ENCODE results near the gene RMI1. TPM values are rescaled to one million over a fixed set of nuclear protein-coding genes. Genes with fewer than 3 reads are reported as not detected.
A peak's percentile ranks its signal among the peaks of the same experiment; 100 is the strongest.

The RMI1 gene
- polyA plus RNA-seq, 1 donor (not counting 4 experiments of a cell fraction or from before 2014, with no cell fraction given) = 3.6 TPM

DNA sequence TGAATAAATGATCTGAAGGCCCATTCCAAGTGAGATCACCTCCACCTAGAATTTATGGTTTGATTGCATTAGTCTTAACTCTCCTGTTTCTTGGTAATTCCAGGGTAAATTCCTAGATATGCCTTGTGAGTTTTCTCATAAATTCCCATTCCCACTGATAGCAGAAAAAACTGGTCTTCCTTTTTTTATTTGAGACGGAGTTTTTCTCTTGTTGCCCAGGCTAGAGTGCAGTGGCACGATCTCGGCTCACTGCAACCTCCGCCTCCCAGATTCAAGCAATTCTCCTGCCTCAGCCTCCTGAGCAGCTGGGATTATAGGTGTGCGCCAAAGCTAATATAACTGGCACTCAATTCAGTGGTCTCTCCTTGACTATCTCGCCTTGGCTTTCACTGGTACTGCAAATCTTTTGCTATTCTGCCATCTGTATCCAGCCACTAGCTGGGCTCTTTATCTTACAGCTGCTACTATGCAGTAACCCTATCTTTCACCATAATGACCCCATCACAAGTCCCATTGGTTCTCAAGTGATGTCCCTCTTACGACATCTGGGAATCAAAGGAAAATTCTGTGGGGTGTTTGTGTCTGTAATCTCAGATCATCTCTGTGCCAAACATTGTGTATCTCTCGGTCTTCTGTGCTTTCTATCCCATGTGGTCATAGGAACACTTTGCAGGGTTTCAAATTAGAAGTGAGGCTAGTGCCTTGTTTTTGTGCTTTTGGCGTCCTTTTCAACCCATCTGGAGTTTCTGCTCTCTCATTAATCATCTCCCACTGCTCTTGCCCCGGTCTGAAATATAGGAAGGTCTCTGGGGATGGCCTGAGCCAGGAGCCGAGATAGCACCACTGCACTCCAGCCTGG, 15.0 kb upstream of the RMI1 start:
- Histone ChIP-seq H3K79me2 (ENCODE audit: control insufficient read depth, insufficient read depth, low read length) (no peaks in the 10 kb centered on the region), H4K20me1 (ENCODE audit: control insufficient read depth, extremely low read depth, insufficient read depth, low read length) (peaks cover 2% of the 10 kb centered on the region), H3K27ac (ENCODE audit: control insufficient read depth, insufficient read depth, low read length) (peak overlapping the region; percentile 3), H3K27me3 (ENCODE audit: control insufficient read depth, extremely low read depth, insufficient read depth, low read length) (no peaks in the 10 kb centered on the region), H3K4me3 (ENCODE audit: control insufficient read depth in 2 of 3, extremely low read depth in 1 of 3, insufficient read depth in 2 of 3, low read depth in 1 of 3, low read length in 3 of 3) (no peak overlapping the region), H3K36me3 (ENCODE audit: control insufficient read depth in 2 of 2, extremely low read depth in 1 of 2, insufficient read depth in 2 of 2, low read length in 2 of 2) (peaks cover 6 to 9% of the 10 kb centered on the region in 2 experiments), H3K4me1 (ENCODE audit: control insufficient read depth, extremely low read depth, insufficient read depth, low read length) (peaks cover 10% of the 10 kb centered on the region), H3K9me1 (ENCODE audit: control insufficient read depth, extremely low read depth, insufficient read depth, low read length) (no peaks in the 10 kb centered on the region), H3K9me3 (ENCODE audit: control insufficient read depth, low read depth, low read length) (no peaks in the 10 kb centered on the region), H3K9ac (ENCODE audit: control insufficient read depth, extremely low read depth, insufficient read depth, low read length) (no peak overlapping the region), H3K4me2 (ENCODE audit: control insufficient read depth, extremely low read depth, insufficient read depth, low read depth, low read length) (no peak overlapping the region), H2AFZ (ENCODE audit: control insufficient read depth, low read length) (no peak overlapping the region)
- DNase-seq (ENCODE audit: low read depth, low spot score) = no peak
- TF ChIP-seq, protein P1, sequence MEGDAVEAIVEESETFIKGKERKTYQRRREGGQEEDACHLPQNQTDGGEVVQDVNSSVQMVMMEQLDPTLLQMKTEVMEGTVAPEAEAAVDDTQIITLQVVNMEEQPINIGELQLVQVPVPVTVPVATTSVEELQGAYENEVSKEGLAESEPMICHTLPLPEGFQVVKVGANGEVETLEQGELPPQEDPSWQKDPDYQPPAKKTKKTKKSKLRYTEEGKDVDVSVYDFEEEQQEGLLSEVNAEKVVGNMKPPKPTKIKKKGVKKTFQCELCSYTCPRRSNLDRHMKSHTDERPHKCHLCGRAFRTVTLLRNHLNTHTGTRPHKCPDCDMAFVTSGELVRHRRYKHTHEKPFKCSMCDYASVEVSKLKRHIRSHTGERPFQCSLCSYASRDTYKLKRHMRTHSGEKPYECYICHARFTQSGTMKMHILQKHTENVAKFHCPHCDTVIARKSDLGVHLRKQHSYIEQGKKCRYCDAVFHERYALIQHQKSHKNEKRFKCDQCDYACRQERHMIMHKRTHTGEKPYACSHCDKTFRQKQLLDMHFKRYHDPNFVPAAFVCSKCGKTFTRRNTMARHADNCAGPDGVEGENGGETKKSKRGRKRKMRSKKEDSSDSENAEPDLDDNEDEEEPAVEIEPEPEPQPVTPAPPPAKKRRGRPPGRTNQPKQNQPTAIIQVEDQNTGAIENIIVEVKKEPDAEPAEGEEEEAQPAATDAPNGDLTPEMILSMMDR (optimal IDR thresholded peaks at IDR 0.05 in 1 of 3, IDR thresholded peaks at IDR 0.05 in 1 of 3, conservative IDR thresholded peaks at IDR 0.05 in 1 of 3; ENCODE audit: extremely low read depth in 1 of 3, insufficient read depth in 2 of 3, low read length in 3 of 3) = no peak
- TF ChIP-seq EZH2 (IDR thresholded peaks at IDR 0.05; ENCODE audit: low read length) = no peak
- no peak for FAIRE-seq
- dilution Hi-C loops (cut with MboI; ENCODE audit: extremely low pct_ligation_motif_present, low sequenced_read_pairs) = no loop called here

DNA sequence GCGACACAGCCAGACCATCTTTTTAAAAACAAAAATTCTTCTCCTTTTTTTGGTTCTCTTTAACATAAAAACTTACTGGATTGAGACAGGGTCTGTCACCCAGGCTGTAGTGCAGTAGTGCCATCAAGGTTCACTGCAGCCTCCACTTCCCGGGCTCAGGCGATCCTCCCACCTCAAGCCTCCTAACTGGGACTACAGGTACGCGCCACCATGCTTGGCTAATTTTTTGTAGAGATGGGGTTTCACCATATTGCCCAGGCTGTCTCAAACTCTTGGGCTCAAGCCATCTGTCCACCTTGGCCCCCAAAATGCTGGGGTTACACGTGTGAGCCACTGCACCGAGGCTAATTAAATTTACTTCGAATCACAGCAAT, 14.4 kb upstream of the RMI1 start:
- H3K4me1 ChIP-seq (ENCODE audit: control insufficient read depth, extremely low read depth, insufficient read depth, low read length) = peaks cover 10% of the 10 kb centered on the region
- no peak for DNase-seq (ENCODE audit: low read depth, low spot score)
- FAIRE-seq = no peak
- H4K20me1 ChIP-seq (ENCODE audit: control insufficient read depth, extremely low read depth, insufficient read depth, low read length) = peaks cover 2% of the 10 kb centered on the region
- no peak overlapping the region for H3K4me3 ChIP-seq (ENCODE audit: control insufficient read depth in 2 of 3, extremely low read depth in 1 of 3, insufficient read depth in 2 of 3, low read depth in 1 of 3, low read length in 3 of 3)
- H3K27ac ChIP-seq (ENCODE audit: control insufficient read depth, insufficient read depth, low read length) = no peak overlapping the region
- dilution Hi-C loops (cut with MboI; ENCODE audit: extremely low pct_ligation_motif_present, low sequenced_read_pairs) = no loop called here
- H3K79me2 ChIP-seq (ENCODE audit: control insufficient read depth, insufficient read depth, low read length) = peaks cover 3% of the 10 kb centered on the region
- no peaks in the 10 kb centered on the region for H3K9me3 ChIP-seq (ENCODE audit: control insufficient read depth, low read depth, low read length)
- no peaks in the 10 kb centered on the region for H3K27me3 ChIP-seq (ENCODE audit: control insufficient read depth, extremely low read depth, insufficient read depth, low read length)
- no peak overlapping the region for H3K9ac ChIP-seq (ENCODE audit: control insufficient read depth, extremely low read depth, insufficient read depth, low read length)
- TF ChIP-seq EZH2 (IDR thresholded peaks at IDR 0.05; ENCODE audit: low read length) = no peak
- TF ChIP-seq, protein P1 (optimal IDR thresholded peaks at IDR 0.05 in 1 of 3, IDR thresholded peaks at IDR 0.05 in 1 of 3, conservative IDR thresholded peaks at IDR 0.05 in 1 of 3; ENCODE audit: extremely low read depth in 1 of 3, insufficient read depth in 2 of 3, low read length in 3 of 3) = no peak
- H3K9me1 ChIP-seq (ENCODE audit: control insufficient read depth, extremely low read depth, insufficient read depth, low read length) = no peaks in the 10 kb centered on the region
- peaks cover 7 to 11% of the 10 kb centered on the region in 2 experiments for H3K36me3 ChIP-seq (ENCODE audit: control insufficient read depth in 2 of 2, extremely low read depth in 1 of 2, insufficient read depth in 2 of 2, low read length in 2 of 2)
- no peak overlapping the region for H2AFZ ChIP-seq (ENCODE audit: control insufficient read depth, low read length)
- no peak overlapping the region for H3K4me2 ChIP-seq (ENCODE audit: control insufficient read depth, extremely low read depth, insufficient read depth, low read depth, low read length)

Measured in keratinocyte (primary cell).